HG02610 (cell line): ENCODE data around the gene SPON1.
A peak's percentile ranks its signal among the peaks of the same experiment; 100 is the strongest.
"Not testable (repeated sequence)": the region's sequence is repeated elsewhere in the genome, so short reads cannot be mapped to it uniquely, and the experiment has no call there.

Experiments
- ATAC-seq: cut with Tn5 transposase; IDR thresholded peaks from one replicate; pipeline ENCODE4 v1.9.1; 2021; ENCODE audit warnings: mild to moderate bottlenecking, moderate library complexity; ENCODE audit not compliant: unreplicated experiment

The SPON1 gene

DNA sequence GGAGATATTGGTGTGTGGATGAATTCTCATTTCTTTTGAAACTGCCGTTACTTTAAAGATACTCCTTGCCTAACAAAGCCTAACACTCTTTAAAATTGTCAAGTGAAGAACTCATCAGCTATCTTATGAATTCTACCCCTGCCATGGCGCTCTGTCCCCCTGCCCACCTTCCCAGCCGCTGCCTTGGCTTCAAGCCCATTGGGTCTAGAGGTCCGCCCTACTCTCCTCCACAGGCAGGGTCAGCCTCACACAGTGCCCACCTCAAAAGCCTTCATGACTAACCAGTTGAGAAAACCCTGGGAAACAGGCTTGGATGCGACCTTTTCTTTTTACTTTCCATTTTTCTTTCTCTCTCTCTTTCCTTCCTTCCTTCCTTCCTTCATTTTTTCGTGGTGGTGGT lies 267.9 kb downstream of the SPON1 start:
- ATAC-seq = no peak

DNA sequence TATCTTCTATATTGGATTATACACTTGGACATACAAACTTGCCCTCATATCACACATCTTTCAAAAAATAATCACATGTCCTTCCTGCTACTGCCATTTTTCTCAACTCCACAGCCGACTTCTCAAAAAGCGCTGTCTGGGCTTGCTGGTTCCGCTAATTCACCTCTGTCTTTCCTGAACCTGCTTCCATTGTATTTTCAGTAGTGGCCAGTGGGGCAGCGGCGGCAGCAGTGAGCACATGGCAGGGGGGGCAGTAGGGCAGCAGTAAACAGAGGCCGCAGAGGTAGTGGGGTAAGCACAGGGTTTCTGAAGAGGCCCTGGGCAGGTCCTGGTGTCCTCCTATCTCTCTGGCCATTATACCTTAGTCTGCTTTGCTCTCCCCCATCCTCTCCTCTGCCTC lies 270.1 kb downstream of the SPON1 start:
- no peak for ATAC-seq

DNA sequence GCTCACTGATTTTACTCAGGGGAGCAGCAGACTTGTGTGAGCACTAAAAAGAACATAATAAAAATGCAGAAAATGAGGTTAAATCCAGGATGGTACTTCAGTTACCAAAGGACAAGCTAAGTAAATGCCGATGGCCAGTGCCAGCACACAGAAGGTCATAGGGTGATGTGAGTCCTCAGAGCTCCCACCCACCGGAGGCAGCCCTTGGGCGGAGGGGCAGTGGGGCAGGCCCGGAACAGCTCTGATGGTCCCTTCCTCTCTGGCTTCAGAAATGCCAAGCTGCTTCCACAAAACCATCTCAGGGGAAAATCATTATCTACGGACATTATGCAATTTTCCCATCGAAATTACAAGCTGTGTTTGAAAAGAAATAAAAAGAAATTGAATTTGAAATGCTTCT lies 271.9 kb downstream of the SPON1 start:
- ATAC-seq = no peak

DNA sequence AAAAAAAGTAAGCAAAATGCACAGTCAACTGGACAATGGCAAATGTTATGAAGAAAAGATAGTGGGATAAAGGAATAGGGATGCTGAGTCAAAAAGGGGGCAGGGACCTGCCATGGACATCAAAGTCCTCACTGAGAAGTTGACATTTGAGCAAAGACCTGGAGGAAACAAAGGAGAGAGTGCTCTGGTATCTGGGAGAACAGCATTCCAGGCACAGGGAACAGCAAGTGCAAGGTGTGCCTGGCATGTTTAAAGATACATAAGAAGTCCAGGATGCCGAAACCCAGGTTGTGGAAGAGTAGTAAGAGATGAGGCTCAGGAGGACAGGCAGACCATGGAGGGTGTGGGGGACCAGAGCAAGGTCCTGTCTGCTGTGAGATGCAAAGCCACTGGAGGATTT lies 273.2 kb downstream of the SPON1 start:
- no peak for ATAC-seq

DNA sequence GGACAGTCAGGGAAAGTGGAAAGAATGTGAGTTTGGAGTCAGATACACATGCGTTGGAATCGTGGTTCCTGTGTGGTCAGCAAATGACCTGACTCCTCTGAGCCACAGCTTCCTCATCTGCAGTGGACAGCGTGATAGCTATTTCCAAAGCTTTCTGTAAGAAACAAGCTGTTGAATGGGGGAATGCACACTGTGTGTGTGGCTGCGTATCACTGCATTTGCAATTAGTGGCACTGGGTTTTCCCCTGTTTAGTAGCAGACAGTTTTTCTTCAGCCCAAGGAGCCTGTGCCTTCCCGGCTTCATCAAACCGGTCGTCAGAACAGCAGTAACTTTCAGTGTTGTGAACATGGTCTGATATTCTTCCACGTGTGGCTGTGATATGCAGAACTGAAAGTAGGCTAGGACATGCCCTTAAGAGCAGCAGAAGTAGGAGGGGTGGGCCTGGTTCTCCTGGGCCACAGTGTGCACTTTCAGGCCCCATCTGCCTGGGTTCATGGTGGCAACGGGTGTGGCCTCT lies 275.0 kb downstream of the SPON1 start:
- peak; percentile 92 for ATAC-seq

DNA sequence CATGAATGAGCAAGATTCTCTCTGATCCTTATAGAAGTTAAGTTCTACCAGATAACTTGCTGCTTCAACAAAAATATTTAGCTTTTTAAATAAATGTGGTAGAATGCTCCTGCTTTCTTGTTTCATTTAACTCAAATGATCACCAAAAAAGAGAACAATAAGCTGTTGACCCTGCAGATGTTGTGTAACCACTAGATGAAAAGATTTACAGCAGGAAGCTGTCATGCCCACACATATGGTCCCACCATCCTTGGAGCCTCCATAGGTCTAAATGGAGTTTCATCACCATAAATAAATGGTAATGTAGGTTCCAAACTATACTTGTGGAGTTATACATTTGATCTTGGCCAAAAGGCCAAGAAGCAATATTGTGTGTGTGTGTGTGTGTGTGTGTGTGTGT lies 277.7 kb downstream of the SPON1 start:
- no peak for ATAC-seq

DNA sequence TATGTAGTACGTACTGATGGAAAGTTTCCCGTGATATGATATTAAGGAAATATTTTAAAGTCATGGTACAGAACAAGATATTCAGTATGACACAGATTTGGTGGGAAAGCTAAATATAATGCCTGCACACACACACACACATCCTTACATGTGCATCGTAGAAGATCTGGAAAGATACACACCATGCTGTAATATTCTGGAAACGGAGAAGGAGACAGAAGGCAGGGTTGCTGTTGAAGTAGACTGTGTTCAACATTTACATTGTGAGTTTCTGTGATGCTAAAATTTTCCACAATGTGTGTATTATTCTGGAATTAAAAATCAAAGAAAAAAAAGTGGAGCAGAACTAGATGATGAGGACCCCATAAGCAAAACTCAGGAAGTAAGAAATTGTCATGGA lies 278.4 kb downstream of the SPON1 start:
- ATAC-seq = no peak

DNA sequence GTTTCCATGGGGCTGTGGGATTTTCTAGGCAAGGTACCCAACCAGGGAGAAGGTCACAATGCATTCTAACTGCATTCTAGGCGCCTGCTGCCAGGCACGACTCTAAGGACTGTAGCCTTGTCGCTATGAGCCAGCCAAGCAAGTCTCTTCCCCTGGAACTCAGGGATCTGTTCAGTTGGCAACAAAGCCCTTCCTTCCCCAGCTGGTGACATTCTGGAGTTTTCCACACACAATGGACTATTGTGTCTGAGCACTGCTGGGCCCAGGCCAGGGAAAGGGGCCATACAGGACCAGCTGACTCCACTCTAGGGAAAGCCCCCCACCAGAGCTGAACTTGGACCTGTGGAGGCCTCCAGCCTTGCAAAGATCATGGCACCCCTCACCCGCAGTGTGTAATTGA lies 279.7 kb downstream of the SPON1 start:
- no peak for ATAC-seq

DNA sequence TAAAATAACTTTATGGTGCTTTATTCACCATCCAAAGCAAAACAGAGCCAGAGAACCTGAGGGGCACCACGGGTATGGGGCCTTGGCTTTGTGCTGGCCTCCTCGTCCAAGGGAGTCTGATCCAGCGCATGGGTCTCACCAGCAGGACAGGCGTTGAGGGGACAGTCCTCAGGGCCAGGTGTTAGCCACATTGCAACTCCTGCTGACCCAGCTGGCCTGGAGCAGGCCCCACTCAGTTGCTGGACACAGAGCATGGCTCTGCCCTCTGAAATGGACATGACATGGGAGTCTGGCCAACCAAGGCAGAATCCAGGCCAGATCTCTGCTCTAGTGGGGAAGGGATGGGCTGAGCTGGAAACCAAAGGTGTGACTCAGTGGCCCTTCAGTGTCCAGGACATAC lies 280.2 kb downstream of the SPON1 start:
- ATAC-seq = no peak

DNA sequence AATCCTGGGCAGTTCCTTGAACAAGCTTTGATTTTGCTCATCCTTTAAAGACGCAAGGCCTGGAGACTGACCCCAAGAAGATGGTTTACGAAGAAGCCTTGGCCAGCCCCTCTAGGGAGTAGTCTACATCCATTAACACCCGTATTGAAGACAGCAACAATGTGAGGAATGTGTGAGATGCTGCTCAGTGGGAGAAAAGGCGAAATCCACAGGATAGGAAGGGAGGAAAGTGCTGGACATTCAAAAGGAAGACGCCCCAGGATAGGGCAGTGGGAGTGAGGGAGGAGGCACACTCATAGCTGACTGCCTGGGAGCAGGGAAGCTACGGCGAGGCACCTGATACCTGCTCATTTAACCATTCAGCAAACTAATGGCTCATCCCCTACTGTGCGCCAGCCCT lies 282.4 kb downstream of the SPON1 start:
- ATAC-seq = no peak

DNA sequence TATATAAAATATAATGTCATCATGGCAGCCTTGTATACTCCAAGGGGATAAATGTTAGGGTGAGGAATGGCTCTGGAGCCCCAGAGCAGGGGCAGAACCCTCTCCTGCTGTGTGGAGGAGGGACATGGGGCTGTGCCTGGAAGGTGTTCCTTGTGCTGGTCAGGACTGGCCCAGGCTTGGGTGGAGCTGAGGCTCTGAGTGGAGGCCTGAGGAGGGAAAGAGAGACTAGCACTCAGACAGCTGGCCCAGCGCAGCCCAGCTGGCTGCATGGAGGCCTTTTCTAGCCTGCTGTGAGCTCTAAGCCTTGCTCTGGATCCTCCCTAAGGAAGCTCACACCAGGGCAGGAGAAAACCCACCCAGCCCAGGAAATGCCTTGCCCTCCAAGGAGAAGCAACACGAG lies 282.9 kb downstream of the SPON1 start:
- ATAC-seq = no peak

DNA sequence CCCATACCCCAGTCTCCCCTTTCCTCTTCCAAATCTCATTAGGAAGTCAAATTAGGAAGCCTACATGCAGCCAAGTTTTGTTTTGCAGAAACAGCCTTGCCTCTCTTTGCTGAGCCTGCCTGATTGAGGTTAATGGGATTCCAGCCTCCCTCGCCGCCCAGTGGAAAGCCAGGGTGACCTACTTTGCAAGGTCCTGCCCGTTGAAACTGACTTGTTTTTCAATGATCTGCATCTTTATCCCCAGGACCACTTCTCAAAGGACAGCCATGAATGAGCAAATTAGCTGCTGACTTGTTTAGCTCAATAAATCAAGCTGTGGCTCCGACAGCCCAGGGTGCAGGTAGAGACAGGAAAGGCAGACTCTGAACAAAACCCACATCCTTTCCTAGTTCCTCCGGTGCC lies 286.1 kb downstream of the SPON1 start:
- no peak for ATAC-seq

DNA sequence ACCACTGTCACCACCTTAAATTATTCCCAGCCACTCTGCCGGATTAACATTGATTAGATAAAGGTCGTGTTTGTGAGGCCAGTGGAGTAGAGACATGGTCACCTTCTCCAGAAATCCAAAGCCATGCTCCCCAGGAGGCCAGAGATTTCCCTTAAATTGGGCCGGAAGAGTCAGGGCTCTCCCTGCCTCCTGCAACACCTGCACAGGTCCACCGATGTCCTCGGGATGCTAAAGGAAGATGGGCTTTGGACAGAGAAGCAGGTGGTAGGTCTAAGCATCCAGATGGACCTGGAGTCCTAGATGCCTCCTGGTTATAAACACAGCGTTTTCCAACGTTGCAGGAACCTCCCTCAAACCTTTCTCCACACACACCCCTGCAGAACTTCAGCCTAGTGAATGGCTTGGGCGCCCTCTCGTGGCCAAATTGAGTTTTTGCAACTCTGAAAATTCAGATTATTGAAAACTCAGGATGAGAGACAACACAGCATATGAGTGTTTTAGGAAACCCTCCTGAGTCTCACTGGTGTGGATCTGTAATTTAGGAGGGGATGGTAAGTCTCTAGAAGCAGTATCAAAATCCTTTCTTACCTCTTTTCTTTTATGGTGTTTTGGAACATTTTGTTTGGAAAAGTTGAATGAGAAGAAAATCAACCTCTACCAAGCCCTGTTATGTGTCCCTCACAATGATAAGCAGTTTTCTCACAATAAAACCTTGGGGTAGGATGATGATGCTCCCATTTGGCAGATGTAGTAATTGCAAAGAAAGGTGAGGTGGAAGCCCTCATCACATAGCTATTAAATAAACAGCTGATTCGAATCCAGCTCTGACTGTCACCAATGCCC lies 286.8 kb downstream of the SPON1 start:
- ATAC-seq = no peak

DNA sequence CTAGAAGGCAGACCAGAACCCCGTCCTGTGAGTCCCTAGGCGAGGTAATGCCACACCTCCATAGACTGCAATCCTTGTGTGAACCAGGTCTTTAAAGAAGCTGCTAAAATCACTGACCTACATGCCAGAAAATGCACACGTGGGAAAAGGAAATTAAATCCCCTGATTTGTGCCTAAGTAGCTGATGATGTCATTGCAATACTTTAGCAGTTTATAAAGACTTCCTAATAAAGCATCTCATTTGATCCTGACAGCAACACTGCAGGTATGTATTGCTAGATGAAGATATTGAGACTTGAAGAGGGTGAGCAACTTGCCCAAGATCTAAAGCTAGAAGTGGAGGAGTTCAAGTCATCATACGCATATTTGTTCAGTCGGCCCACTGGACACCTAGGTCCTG lies 289.2 kb downstream of the SPON1 start:
- ATAC-seq = no peak

DNA sequence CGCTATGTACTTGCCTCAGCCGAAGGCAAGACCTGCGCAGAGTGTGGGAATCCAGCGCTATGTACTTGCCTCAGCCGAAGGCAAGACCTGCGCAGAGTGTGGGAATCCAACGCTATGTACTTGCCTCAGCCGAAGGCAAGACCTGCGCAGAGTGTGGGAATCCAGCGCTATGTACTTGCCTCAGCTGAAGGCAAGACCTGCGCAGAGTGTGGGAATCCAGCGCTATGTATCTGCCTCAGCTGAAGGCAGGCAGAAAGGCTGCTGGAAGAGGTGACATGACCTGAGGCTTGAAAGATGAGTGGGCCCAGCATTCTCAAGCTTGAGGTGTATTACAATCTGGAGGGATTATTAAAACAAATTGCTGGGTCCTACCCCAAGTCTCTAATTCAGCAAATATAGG lies 290.0 kb downstream of the SPON1 start:
- ATAC-seq = not testable (repeated sequence)

DNA sequence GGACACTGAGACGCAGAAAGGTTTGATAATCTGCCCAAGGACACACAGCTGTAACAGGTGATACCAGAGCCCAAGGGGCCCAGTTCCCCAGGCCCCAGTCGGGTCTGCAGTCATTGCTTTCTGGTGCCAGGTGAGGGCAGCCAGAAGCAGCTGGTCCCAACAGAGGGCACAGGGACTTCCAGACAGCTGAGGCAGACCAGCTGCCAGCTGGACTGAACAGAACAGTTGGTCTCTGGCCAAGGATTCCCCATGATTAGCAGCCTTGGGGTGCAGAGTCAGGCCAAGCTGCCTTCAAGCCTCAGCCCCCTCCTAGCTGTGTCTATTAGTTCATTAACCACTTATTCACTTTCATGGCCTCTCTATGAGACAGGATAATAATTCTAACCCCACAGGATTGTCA lies 290.9 kb downstream of the SPON1 start:
- no peak for ATAC-seq

DNA sequence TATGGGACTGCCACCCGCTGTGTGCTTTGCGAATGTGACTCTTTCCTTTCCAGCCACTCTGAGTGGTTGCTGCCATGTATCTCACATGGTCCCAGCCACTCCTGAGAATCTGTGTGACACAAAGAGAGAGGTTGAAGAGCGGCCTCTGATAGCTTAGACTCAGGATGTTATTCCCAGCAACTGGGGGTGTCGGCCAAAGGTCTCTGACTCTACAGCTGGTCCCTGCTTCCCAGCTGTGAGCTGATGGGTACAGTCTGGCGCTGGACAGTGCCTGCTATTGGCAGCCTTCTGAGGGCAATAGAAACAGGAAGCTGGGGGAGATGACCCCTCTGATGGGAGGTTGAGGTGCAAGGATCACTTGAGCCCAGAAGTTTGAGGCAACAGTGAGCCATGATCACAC lies 291.3 kb downstream of the SPON1 start:
- no peak for ATAC-seq

DNA sequence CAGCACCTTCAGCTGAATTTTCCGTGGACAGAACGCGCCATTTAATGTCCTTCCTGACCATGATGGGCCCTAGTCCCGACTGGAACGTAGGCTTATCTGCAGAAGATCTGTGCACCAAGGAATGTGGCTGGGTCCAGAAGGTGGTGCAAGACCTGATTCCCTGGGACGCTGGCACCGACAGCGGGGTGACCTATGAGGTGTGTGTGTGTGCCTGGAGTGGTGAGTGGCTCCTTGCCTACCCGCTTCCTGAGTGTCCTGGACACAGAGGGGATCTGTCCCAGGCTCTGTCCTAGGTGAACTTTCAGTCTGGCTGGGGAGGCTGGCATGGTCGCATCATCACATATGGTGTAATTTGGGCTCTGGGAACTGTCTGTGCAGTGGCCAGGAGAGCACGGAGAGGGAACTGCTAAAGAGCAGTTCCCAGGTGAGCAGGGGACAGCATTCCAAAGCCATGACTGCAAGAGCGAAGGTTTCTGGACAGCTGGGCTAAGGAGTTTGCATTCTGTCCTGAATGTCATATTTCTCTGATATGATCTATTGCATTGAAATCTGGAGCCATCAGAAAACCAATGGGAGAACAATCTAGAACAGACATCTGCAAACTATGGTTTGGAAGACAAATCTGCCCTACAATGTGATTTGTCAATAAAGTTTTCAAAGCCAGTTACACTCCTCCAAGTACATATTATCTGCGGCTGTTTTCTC lies 292.2 kb downstream of the SPON1 start:
- ATAC-seq = no peak

DNA sequence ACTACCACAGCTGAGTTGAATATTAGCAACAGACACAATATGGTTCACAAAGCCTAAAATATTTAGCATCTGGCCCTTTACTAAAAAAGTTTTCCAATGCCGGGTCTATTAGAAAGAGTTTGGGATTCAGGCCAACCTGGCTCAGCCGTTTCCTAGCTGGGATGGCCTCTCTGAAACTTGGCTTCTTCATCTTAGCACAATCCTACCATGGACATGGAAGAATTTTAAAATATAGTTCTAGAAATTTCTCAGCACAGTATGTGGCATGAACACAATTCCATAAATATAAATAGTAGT lies 292.7 kb downstream of the SPON1 start:
- ATAC-seq = no peak

DNA sequence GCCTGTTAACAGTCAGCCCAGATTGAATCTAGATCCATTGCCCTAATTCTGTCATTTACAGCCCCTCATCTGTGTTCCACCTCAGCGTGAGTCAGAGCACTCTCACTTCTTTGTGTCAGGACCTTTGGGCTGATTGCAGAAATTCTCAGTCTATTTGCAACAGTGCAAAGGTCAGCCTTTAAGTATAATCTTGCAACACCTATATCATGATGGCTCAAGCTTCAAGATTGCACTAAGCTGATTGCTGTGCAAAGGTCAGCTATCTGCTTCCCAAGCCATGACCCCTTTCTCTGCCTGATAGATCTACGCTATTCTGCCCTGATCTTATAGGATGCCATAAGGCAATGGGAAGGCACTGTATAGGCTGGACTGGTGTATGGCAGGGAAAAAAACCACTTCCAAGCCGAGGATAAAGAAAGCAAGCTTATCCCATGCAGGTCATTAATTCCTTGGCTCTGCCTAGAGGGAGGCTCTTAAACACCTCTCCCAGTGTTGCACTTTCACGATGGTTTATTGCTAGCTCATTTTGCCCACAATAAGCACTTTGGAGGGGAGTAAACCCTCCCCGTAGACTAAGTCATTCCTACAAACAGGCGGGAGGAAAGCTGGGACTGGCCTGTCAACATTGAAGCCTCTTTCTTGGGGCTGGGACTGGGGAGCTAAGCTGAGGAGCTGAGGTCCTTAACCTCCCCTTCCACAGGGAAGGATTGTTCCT lies 295.9 kb downstream of the SPON1 start:
- no peak for ATAC-seq

DNA sequence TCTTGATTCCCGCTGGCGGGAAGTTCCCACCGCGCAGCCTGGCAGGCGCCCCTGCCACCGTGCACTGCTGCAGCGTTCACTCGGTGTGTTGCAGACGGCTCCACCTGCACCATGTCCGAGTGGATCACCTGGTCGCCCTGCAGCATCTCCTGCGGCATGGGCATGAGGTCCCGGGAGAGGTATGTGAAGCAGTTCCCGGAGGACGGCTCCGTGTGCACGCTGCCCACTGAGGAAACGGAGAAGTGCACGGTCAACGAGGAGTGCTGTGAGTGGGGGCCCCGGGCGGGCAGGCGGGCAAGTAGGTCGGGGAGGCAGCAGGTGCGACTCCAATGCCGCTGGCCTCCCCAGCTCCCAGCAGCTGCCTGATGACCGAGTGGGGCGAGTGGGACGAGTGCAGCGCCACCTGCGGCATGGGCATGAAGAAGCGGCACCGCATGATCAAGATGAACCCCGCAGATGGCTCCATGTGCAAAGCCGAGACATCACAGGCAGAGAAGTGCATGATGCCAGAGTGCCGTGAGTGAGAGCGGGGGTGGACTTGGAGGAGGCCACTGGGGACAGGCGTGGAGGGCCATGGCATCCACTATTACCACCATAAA lies 296.8 kb downstream of the SPON1 start:
- no peak for ATAC-seq

DNA sequence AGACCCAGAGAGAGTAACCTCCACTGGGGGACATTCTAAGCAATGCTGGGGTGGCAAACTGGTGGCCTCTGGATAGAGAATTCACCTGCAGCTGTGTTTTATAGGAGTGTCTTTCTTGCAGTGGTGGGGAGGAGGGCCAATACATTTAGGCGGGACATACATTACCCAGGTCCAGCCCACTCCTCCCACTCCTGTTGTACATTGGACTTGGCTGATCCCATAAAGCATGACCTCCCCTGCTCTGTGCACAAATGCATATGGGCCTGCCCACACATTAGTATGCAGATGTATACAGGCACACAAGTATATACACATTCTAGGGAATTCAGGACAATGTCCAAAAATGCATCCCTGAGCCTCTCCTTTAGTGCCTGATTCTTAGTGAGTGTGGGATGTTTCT lies 297.4 kb downstream of the SPON1 start:
- ATAC-seq = no peak
